ENCODE measurements around the gene APOBEC4. TPM values are rescaled to one million over a fixed set of nuclear protein-coding genes. Genes with fewer than 3 reads are reported as not detected.

The APOBEC4 gene
- total and polyA plus RNA-seq, 9 of the 15 experiments (the other 6 are each of a cell fraction or from before 2014, with no cell fraction given) = not detected

GRCh38 chr1:183693521-183693920 lies 40.4 kb upstream of the APOBEC4 start:
- Histone ChIP-seq H3K27ac (ENCODE audit: extremely low read depth, low read depth, low read length) (no peak overlapping the region), H3K9me3 (replicated peaks; ENCODE audit: control insufficient read depth, insufficient read depth, low read depth, low read length) (no peaks in the 10 kb centered on the region), H3K36me3 (ENCODE audit: control insufficient read depth, insufficient read depth, low read length) (no peaks in the 10 kb centered on the region), H3K4me1 (replicated peaks in 1 of 2; ENCODE audit: control insufficient read depth in 2 of 2, insufficient read depth in 2 of 2, low read length in 2 of 2) (no peaks in the 10 kb centered on the region), H3K9ac (ENCODE audit: insufficient read depth in 1 of 2, low read depth in 2 of 2, low read length in 2 of 2) (no peak overlapping the region), H3K4me3 (no peak overlapping the region), H3K9me1 (ENCODE audit: control insufficient read depth, insufficient read depth, low read length) (no peaks in the 10 kb centered on the region), H3K4me2 (ENCODE audit: insufficient read depth, low read length) (no peak overlapping the region), H3K79me2 (ENCODE audit: control insufficient read depth, insufficient read depth, low read length) (no peaks in the 10 kb centered on the region), H2AFZ (ENCODE audit: low read depth, low read length) (no peak overlapping the region), H3K27me3 (ENCODE audit: control insufficient read depth in 2 of 2, insufficient read depth in 2 of 2, low read length in 2 of 2) (no peaks in the 10 kb centered on the region; a peak in 3 of 5 replicates), H4K20me1 (replicated peaks; ENCODE audit: control insufficient read depth, insufficient read depth, low read length) (no peaks in the 10 kb centered on the region)
- in situ Hi-C loops (cut with MboI) (no loop called here), intact Hi-C loops (cut with micrococcal nuclease) (no loop called here)
- FAIRE-seq (no peak), DNase-seq (ENCODE audit: extremely low read depth in 1 of 4, low spot score in 3 of 4) (no peak), ATAC-seq (no peak; the same call in 2 of the 3 replicates)
- BruUV-seq (replicated peaks) = no TSS peak
- POLR2A ChIA-PET = interaction anchor here (1.0 to 1.2 kb wide), 2 partner anchors 9 to 13 kb away, joined by 3 read pairs; no protein-coding TSS in a partner anchor
- CTCF ChIA-PET (ENCODE audit: low intra/inter-chr PET ratio) = no interaction called here
- TF ChIP-seq ZNF696 (CRISPR knock-in tag; conservative IDR thresholded peaks at IDR 0.05) (no peak), ATF1 (CRISPR knock-in tag; IDR thresholded peaks at IDR 0.05) (no peak), ATF1 (tag; IDR thresholded peaks at IDR 0.05) (no peak), IRF9 (tag; IDR thresholded peaks at IDR 0.05) (no peak), SREBF2 (CRISPR knock-in tag; IDR thresholded peaks at IDR 0.05) (no peak), RUNX1 (IDR thresholded peaks at IDR 0.05; ENCODE audit: low read depth) (no peak), ZBTB5 (IDR thresholded peaks at IDR 0.05) (no peak), TSC22D4 (tag; IDR thresholded peaks at IDR 0.05) (no peak), ZNF217 (CRISPR knock-in tag; IDR thresholded peaks at IDR 0.05) (no peak), GTF2A2 (tag; IDR thresholded peaks at IDR 0.05) (no peak)
